Activated CD4-positive, CD25-positive, alpha-beta regulatory T cell (primary cell): ENCODE data around the gene OR10H3.
"Not testable (repeated sequence)": the region's sequence is repeated elsewhere in the genome, so short reads cannot be mapped to it uniquely, and the experiment has no call there.

Experiments used
- DNase-seq, 4 experiments: peaks; one replicate each; lab custom pipeline; 2025; lab: John Stamatoyannopoulos, UW

OR10H3 gene

GRCh38 chr19:15737722-15738121, at the start of gene OR10H3:
OR10H3 (plus strand) TSS chr19:15737985; CDS start chr19:15741393, 3,408 bp downstream.
- DNase-seq = no peak

GRCh38 chr19:15696654-15697194, 41.1 kb upstream of the OR10H3 start:
- DNase-seq = no peak

- DNase-seq = no peak
Observed at GRCh38 chr19:15701757-15702533, 35.8 kb upstream of the OR10H3 start.

- DNase-seq = no peak
Observed at GRCh38 chr19:15702534-15702930, 35.3 kb upstream of the OR10H3 start.

GRCh38 chr19:15714638-15715037, 23.1 kb upstream of the OR10H3 start:
- DNase-seq = no peak

- DNase-seq = no peak
Observed at GRCh38 chr19:15715642-15716041, 22.1 kb upstream of the OR10H3 start.

GRCh38 chr19:15717809-15718208, 20.0 kb upstream of the OR10H3 start:
- DNase-seq = no peak

- DNase-seq = no peak
Observed at GRCh38 chr19:15721268-15721667, 16.5 kb upstream of the OR10H3 start.

GRCh38 chr19:15722956-15723355, 14.8 kb upstream of the OR10H3 start:
- no peak for DNase-seq

- DNase-seq = no peak
Observed at GRCh38 chr19:15727724-15728123, 10.1 kb upstream of the OR10H3 start, which contains the start of gene OR10H2. OR10H2 (plus strand) TSS chr19:15728024; CDS start chr19:15728044, 20 bp downstream.

GRCh38 chr19:15730538-15730937, 7.2 kb upstream of the OR10H3 start:
- no peak for DNase-seq

GRCh38 chr19:15732388-15732787, 5.4 kb upstream of the OR10H3 start:
- no peak for DNase-seq

GRCh38 chr19:15733895-15734294, 3.9 kb upstream of the OR10H3 start:
- no peak for DNase-seq

GRCh38 chr19:15740785-15741184, 3.0 kb downstream of the OR10H3 start:
- no peak for DNase-seq

- DNase-seq = no peak
Observed at GRCh38 chr19:15748239-15748638, 10.5 kb downstream of the OR10H3 start.

GRCh38 chr19:15758379-15758778, 20.6 kb downstream of the OR10H3 start:
- no peak for DNase-seq

- DNase-seq = no peak
Observed at GRCh38 chr19:15759962-15760565, 22.3 kb downstream of the OR10H3 start.

GRCh38 chr19:15769586-15769985, 31.8 kb downstream of the OR10H3 start:
- no peak for DNase-seq

GRCh38 chr19:15774159-15774558, 36.4 kb downstream of the OR10H3 start:
- DNase-seq = not testable (repeated sequence)

GRCh38 chr19:15775249-15775648, 37.5 kb downstream of the OR10H3 start:
- DNase-seq = no peak

GRCh38 chr19:15776264-15776663, 38.5 kb downstream of the OR10H3 start:
- no peak for DNase-seq

- no peak for DNase-seq
Observed at GRCh38 chr19:15776991-15777970, 39.5 kb downstream of the OR10H3 start.
